GM23248 (cell line): ENCODE measurements around the gene ASTN1. TPM values are rescaled to one million over a fixed set of nuclear protein-coding genes. Genes with fewer than 3 reads are reported as not detected.

Experiments
- DNase-seq: peaks from one replicate; pipeline ENCODE4 v3.0.0-alpha.2; 2015
- H2AFZ ChIP-seq: fragments of 200-600 bp; sonication (generic); 2 replicates; pipeline ENCODE4 v1.6.1; 2016; ENCODE audit warnings: antibody characterized with exemption
- H3F3A ChIP-seq: fragments of 200-600 bp; sonication (generic); 2 replicates; pipeline ENCODE4 v1.6.1; 2016; ENCODE audit warnings: mild to moderate bottlenecking, antibody characterized with exemption, mixed run types; ENCODE audit not compliant: insufficient read depth
- H3K27ac ChIP-seq: fragments of 200-600 bp; sonication (generic); 2 replicates; pipeline ENCODE4 v1.5.1; 2016; ENCODE audit warnings: mild to moderate bottlenecking
- H3K27me3 ChIP-seq: fragments of 200-600 bp; sonication (generic); replicated peaks from 2 replicates; pipeline ENCODE4 v1.6.1; 2016; ENCODE audit warnings: mild to moderate bottlenecking; ENCODE audit not compliant: insufficient read depth
- H3K36me3 ChIP-seq: fragments of 200-600 bp; sonication (generic); 2 replicates; pipeline ENCODE4 v1.6.1; 2016; ENCODE audit warnings: low read depth, mild to moderate bottlenecking
- H3K4me1 ChIP-seq: fragments of 200-600 bp; sonication (generic); 2 replicates; pipeline ENCODE4 v1.6.1; 2016; ENCODE audit warnings: mild to moderate bottlenecking; ENCODE audit not compliant: insufficient read depth
- H3K4me2 ChIP-seq: fragments of 200-600 bp; sonication (generic); one replicate; pipeline ENCODE4 v1.6.1; 2016; ENCODE audit warnings: mild to moderate bottlenecking; ENCODE audit not compliant: unreplicated experiment
- H3K4me3 ChIP-seq: fragments of 200-600 bp; sonication (generic); 2 replicates; pipeline ENCODE4 v1.5.1; 2016; ENCODE audit warnings: mild to moderate bottlenecking
- H3K79me2 ChIP-seq: fragments of 200-600 bp; sonication (generic); 2 replicates; pipeline ENCODE4 v1.6.1; 2016; ENCODE audit warnings: mild to moderate bottlenecking; ENCODE audit not compliant: insufficient read depth
- H3K9ac ChIP-seq: fragments of 200-600 bp; sonication (generic); 2 replicates; pipeline ENCODE4 v1.6.1; 2016; ENCODE audit warnings: mild to moderate bottlenecking
- H3K9me2 ChIP-seq: fragments of 200-600 bp; sonication (generic); 2 replicates; pipeline ENCODE4 v1.6.1; 2016; ENCODE audit warnings: mixed run types, mild to moderate bottlenecking, moderate library complexity; ENCODE audit not compliant: insufficient read depth
- H3K9me3 ChIP-seq: fragments of 200-600 bp; sonication (generic); one replicate; pipeline ENCODE4 v1.6.1; 2017; ENCODE audit warnings: low read depth
- H4K20me1 ChIP-seq: fragments of 200-600 bp; sonication (generic); 2 replicates; pipeline ENCODE4 v1.6.0; 2016; ENCODE audit not compliant: insufficient read depth
- EZH2 ChIP-seq: fragments of 200-600 bp; sonication (generic); IDR thresholded peaks from 2 replicates; pipeline ENCODE4 v1.6.1; 2018; ENCODE audit warnings: antibody characterized with exemption, mild to moderate bottlenecking; ENCODE audit not compliant: insufficient read depth, poor library complexity, severe bottlenecking
- EZH2phosphoT487 ChIP-seq: fragments of 200-600 bp; sonication (generic); IDR thresholded peaks from 2 replicates; pipeline ENCODE4 v1.6.1; 2018; ENCODE audit warnings: antibody characterized with exemption, moderate library complexity, mild to moderate bottlenecking, low read depth; ENCODE audit not compliant: insufficient read depth
- WGBS, 2 experiments: methylation state at CpG; one replicate each; pipeline ENCODE4 v1.1.6; 2015 to 2017; ENCODE audit warnings: low lambda C conversion rate in 2 of 2, low coverage in 1 of 2; ENCODE audit errors: missing lambda C conversion rate in 2 of 2; 5-methylcytosine and 5-hydroxymethylcytosine counted together
- in situ Hi-C: fragments of 300-500 bp; cut with MboI; formaldehyde crosslinking; loops from 2 replicates; pipeline ENCODE4 v1.15.0; 2020
- polyA plus RNA-seq: library from polyadenylated mRNA; unstranded; fragments of >200 nt; fragmentation: Nextera tagmentation; extraction: Ambion mirVana; gene quantifications from 2 replicates; pipeline ENCODE4 v1.2.1, GENCODE V29; 2016
- total RNA-seq: library from RNA; depleted of rRNA; stranded (reverse); fragments of >200 nt; shearing (Covaris generic); gene quantifications from 2 replicates; pipeline ENCODE4 v1.2.3, GENCODE V29; 2014

The ASTN1 gene
- total and polyA plus RNA-seq, 2 experiments from 2014 or later = not detected

- Histone ChIP-seq H3K4me3 (no peak overlapping the region), H3F3A (no peaks in the 10 kb centered on the region), H3K9ac (no peak overlapping the region), H3K4me1 (0 out of 2 replicates have a peak, but pooled peaks cover 4% of the 10 kb centered on the region), H3K27ac (no peak overlapping the region), H4K20me1 (no peaks in the 10 kb centered on the region), H3K79me2 (no peaks in the 10 kb centered on the region), H3K36me3 (no peaks in the 10 kb centered on the region), H3K9me3 (no peaks in the 10 kb centered on the region), H3K27me3 (no peaks in the 10 kb centered on the region), H3K4me2 (no peak overlapping the region), H3K9me2 (no peaks in the 10 kb centered on the region), H2AFZ (no peak overlapping the region)
- WGBS, 2 experiments = 7 to 17% methylated on average over 2 of the region's 2 CpGs
- TF ChIP-seq EZH2 = no peak
- no peak for TF ChIP-seq EZH2phosphoT487
- peak; percentile 61 for DNase-seq
- in situ Hi-C loops = loop anchor here (25.0 kb wide), 1 partner anchor 1402 kb away; no protein-coding TSS in a partner anchor
Measured at GRCh38 chr1:176885751-176886150, 278.8 kb downstream of the ASTN1 start.

GRCh38 chr1:176885341-176885740, 279.2 kb downstream of the ASTN1 start:
- in situ Hi-C loops = loop anchor here (25.0 kb wide), 1 partner anchor 1402 kb away; no protein-coding TSS in a partner anchor
- H3K4me2 ChIP-seq = no peak overlapping the region
- H3K9ac ChIP-seq = no peak overlapping the region
- TF ChIP-seq EZH2 (no peak), EZH2phosphoT487 (no peak)
- H3K9me3 ChIP-seq = no peaks in the 10 kb centered on the region
- H2AFZ ChIP-seq = no peak overlapping the region
- no peaks in the 10 kb centered on the region for H3F3A ChIP-seq
- H3K36me3 ChIP-seq = no peaks in the 10 kb centered on the region
- no peaks in the 10 kb centered on the region for H3K9me2 ChIP-seq
- H4K20me1 ChIP-seq = no peaks in the 10 kb centered on the region
- no peak overlapping the region for H3K4me3 ChIP-seq
- H3K27me3 ChIP-seq = no peaks in the 10 kb centered on the region
- no peak for DNase-seq
- WGBS, 2 experiments = 22 to 25% methylated on average over 3 of the region's 3 CpGs
- 0 out of 2 replicates have a peak, but pooled peaks cover 4% of the 10 kb centered on the region for H3K4me1 ChIP-seq
- H3K79me2 ChIP-seq = no peaks in the 10 kb centered on the region
- H3K27ac ChIP-seq = no peak overlapping the region

GRCh38 chr1:176884911-176885310, 279.6 kb downstream of the ASTN1 start:
- H3K9me3 ChIP-seq = no peaks in the 10 kb centered on the region
- H3K27me3 ChIP-seq = no peaks in the 10 kb centered on the region
- 0 out of 2 replicates have a peak, but pooled peaks cover 4% of the 10 kb centered on the region for H3K4me1 ChIP-seq
- TF ChIP-seq EZH2phosphoT487 (no peak), EZH2 (no peak)
- no peak overlapping the region for H3K4me3 ChIP-seq
- in situ Hi-C loops = loop anchor here (25.0 kb wide), 1 partner anchor 1402 kb away; no protein-coding TSS in a partner anchor
- no peaks in the 10 kb centered on the region for H3K9me2 ChIP-seq
- no peak for DNase-seq
- no peaks in the 10 kb centered on the region for H4K20me1 ChIP-seq
- H3K36me3 ChIP-seq = no peaks in the 10 kb centered on the region
- no peaks in the 10 kb centered on the region for H3K79me2 ChIP-seq
- no peak overlapping the region for H3K9ac ChIP-seq
- 79 to 97% methylated on average over 1 of the region's 1 CpG for WGBS, 2 experiments
- no peak overlapping the region for H3K27ac ChIP-seq
- H3K4me2 ChIP-seq = no peak overlapping the region
- H3F3A ChIP-seq = no peaks in the 10 kb centered on the region
- no peak overlapping the region for H2AFZ ChIP-seq

GRCh38 chr1:176884286-176884685, 280.2 kb downstream of the ASTN1 start:
- Histone ChIP-seq H4K20me1 (no peaks in the 10 kb centered on the region), H3K4me3 (no peak overlapping the region), H3K27ac (no peak overlapping the region), H3K4me2 (no peak overlapping the region), H3F3A (no peaks in the 10 kb centered on the region), H2AFZ (no peak overlapping the region), H3K9me3 (no peaks in the 10 kb centered on the region), H3K9me2 (no peaks in the 10 kb centered on the region), H3K27me3 (no peaks in the 10 kb centered on the region), H3K4me1 (0 out of 2 replicates have a peak, but pooled peaks cover 4% of the 10 kb centered on the region), H3K79me2 (no peaks in the 10 kb centered on the region), H3K9ac (no peak overlapping the region), H3K36me3 (no peaks in the 10 kb centered on the region)
- WGBS, 2 experiments = 58 to 64% methylated on average over 4 of the region's 4 CpGs
- DNase-seq = no peak
- in situ Hi-C loops = loop anchor here (25.0 kb wide), 1 partner anchor 1403 kb away; no protein-coding TSS in a partner anchor
- no peak for TF ChIP-seq EZH2phosphoT487
- TF ChIP-seq EZH2 = no peak
